ENCODE data around the gene CHRNA1. TPM values are rescaled to one million over a fixed set of nuclear protein-coding genes. Genes with fewer than 3 reads are reported as not detected.

CHRNA1 gene
- total RNA-seq, 2 experiments from 2014 or later: not detected

DNA sequence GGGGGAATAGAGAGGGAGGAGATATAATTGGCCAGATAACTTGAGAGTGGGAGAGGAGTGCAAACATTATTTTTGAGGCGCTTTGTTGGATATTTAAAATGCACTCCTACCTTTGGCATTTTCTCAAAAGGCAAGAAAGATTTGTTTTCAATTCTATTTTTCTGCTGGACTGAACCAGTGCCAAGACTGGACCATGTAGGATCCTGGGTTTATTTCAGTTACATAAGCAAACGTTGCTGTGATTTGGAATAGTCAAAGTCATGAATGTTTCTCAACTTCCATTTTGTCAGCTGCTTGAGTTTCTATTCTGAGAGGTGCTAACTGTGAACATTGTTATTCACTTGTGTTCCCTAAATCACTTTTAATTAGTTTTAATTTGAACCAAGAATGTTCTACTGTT lies 8.9 kb upstream of the CHRNA1 start:
- ATAC-seq: no peak
- CTCF ChIA-PET: interaction anchor here (0.6 to 3.9 kb wide), 6 partner anchors 12 to 212 kb away, joined by 3 to 24 read pairs (median 6); no protein-coding TSS in a partner anchor

DNA sequence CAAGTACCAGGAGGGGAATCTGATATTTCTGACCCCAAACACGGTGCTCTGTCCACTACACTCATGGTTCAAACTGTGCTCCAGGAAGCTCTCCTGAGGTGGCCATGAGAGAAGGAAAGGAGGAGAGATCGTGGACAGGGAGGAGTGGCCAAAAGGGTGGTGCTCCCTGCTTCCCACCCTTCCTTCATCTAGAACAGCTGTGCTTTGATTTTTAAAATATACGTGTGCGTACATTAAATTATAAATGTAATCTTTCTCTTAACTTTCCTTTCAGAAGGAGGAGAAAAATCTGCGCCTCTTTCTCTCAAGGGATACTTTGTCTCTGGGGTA lies 8.2 kb upstream of the CHRNA1 start:
- intact Hi-C loops (cut with DNase I, micrococcal nuclease): loop anchor here in 1 of 2 experiments (5.0 kb wide), 1 partner anchor 235 kb away; the partner anchor contains the start of gene CHN1
- H3K4me3 Mint-ChIP-seq: no peak overlapping the region
- no peak for ATAC-seq
- no peaks in the 10 kb centered on the region for H3K36me3 Mint-ChIP-seq (ENCODE audit: low read depth)
- H3K27ac Mint-ChIP-seq: no peak overlapping the region
- POLR2A ChIA-PET: interaction anchor here (0.6 kb wide), 1 partner anchor 512 kb away, joined by 3 read pairs; no protein-coding TSS in a partner anchor
- no peak for DNase-seq
- CTCF ChIA-PET: interaction anchor here (0.8 to 3.9 kb wide), 8 partner anchors 9 to 228 kb away, joined by 3 to 24 read pairs (median 8); no protein-coding TSS in a partner anchor
- no peaks in the 10 kb centered on the region for H3K27me3 Mint-ChIP-seq
- H3K4me1 Mint-ChIP-seq: peaks cover 20% of the 10 kb centered on the region
- H3K9me3 Mint-ChIP-seq (ENCODE audit: low read depth): no peaks in the 10 kb centered on the region

More for the DNA sequence above, 8.9 kb upstream of the CHRNA1 start:
- Mint-ChIP-seq H3K27ac (no peak overlapping the region), H3K9me3 (ENCODE audit: low read depth) (no peaks in the 10 kb centered on the region), H3K4me3 (no peak overlapping the region), H3K36me3 (ENCODE audit: low read depth) (no peaks in the 10 kb centered on the region), H3K4me1 (peaks cover 28% of the 10 kb centered on the region), H3K27me3 (no peaks in the 10 kb centered on the region)
- POLR2A ChIA-PET: no interaction called here
- intact Hi-C loops (cut with DNase I, micrococcal nuclease): loop anchor here in 1 of 2 experiments (5.0 kb wide), 1 partner anchor 234 kb away; the partner anchor contains the start of gene CHN1
- no peak for DNase-seq

DNA sequence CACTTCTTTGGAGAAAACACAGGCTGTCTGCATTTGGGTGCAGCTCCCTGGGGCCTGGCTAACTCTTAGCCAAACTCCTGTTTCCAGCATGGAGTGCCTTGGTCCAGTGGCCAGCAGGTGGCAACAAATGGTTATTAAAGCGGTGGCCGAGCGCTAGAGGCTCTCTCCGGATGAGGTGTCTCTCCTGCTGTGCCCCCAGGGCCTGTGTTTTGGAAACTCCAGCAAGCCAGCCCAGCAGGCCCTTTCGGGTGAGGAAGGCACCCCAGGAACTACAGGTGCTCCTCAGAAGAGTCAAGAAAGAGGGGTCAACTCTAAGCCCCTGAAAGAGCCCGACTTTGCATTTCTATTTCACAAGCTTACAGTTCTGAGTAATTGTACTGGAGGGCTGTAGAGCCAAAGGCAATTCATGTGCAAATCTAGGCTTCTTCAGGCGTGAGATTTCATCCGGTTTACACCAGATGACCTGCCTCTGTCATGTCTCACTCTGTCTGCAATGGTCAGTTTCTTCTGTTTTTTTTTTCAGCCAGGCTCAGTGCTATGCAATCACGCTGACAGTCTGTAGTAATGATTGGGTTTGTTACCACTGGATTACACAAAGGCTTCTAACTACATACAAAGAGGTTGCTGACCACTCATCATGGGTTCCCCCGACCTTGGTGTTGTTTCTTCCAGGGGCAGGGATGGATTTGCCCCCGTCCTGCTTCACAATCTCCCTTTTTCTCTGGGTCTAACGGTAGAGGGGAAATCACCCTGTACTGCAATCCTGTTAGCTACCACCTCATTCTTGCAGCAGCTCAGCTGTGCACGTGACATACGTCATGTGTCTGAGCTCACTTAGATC lies 7.6 kb upstream of the CHRNA1 start:
- Mint-ChIP-seq H3K27ac (no peak overlapping the region), H3K27me3 (no peaks in the 10 kb centered on the region), H3K4me3 (no peak overlapping the region), H3K36me3 (ENCODE audit: low read depth) (no peaks in the 10 kb centered on the region), H3K4me1 (peaks cover 17% of the 10 kb centered on the region), H3K9me3 (ENCODE audit: low read depth) (no peaks in the 10 kb centered on the region)
- intact Hi-C loops (cut with DNase I, micrococcal nuclease): loop anchor here (1.0 to 5.0 kb wide), 4 partner anchors 213 to 235 kb away; partner anchors contain the start of gene CHN1 (in 1 of the 2)
- DNase-seq (peak; percentile 77), ATAC-seq (peak; percentile 89)
- POLR2A ChIA-PET: interaction anchor here (0.6 to 1.1 kb wide), 3 partner anchors 23 to 512 kb away, joined by 3 to 4 read pairs (median 3); no protein-coding TSS in a partner anchor
- CTCF ChIA-PET: interaction anchor here (0.6 to 3.9 kb wide), 27 partner anchors 9 to 334 kb away, joined by 3 to 24 read pairs (median 4); partner anchors contain the start of gene CHN1

DNA sequence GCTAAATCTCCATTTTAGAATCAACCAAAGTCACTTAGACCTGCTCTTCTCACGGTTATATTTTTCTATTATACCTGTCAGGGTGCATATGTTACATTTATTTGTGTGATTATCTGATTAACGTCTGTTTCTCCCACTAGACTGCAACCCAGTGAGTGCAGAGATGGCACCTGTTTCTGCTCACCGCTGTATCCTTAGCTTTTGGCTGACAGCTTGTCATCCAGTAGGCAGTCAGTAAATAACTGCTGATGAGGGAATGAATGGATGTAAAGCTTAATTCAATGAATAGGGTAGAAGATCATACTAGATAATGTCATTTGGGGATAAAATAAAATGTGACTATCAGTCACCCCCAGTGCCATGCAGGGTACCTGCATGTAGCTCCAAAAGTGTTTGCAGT lies 6.9 kb upstream of the CHRNA1 start:
- DNase-seq: no peak
- ChIA-PET CTCF (interaction anchor here (0.6 to 3.9 kb wide), 29 partner anchors 8 to 334 kb away, joined by 3 to 24 read pairs (median 4); partner anchors contain the start of gene CHN1), POLR2A (interaction anchor here (0.6 to 1.1 kb wide), 2 partner anchors 22 to 24 kb away, joined by 3 to 4 read pairs; no protein-coding TSS in a partner anchor)
- Mint-ChIP-seq H3K36me3 (ENCODE audit: low read depth) (no peaks in the 10 kb centered on the region), H3K27me3 (no peaks in the 10 kb centered on the region), H3K27ac (no peak overlapping the region), H3K4me3 (no peak overlapping the region), H3K4me1 (peaks cover 11% of the 10 kb centered on the region), H3K9me3 (ENCODE audit: low read depth) (no peaks in the 10 kb centered on the region)
- intact Hi-C loops (cut with DNase I, micrococcal nuclease): loop anchor here (1.0 to 5.0 kb wide), 4 partner anchors 214 to 236 kb away; partner anchors contain the start of gene CHN1 (in 1 of the 2)
- ATAC-seq: no peak

DNA sequence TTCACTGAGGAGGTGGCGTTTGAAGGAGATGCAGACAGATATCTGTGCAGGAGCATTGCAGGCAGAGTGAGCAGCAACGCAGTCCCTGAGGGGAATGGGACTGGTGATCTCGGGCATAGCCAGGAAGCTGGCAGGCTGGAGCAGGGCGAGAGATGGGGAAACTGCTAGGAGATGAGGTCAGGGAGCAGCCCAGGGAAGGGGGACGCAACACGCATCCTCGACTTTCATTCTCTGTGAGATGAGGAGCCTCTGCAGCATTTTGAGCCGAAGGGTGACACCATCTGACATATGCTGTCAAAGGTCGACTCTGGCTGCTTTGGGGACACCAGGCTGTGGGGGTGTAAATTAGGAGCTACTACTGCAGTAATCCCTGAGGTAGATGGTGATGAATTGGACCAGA lies 4.3 kb upstream of the CHRNA1 start:
- Mint-ChIP-seq H3K9me3 (ENCODE audit: low read depth) (no peaks in the 10 kb centered on the region), H3K27ac (no peak overlapping the region), H3K4me1 (peaks cover 4% of the 10 kb centered on the region), H3K4me3 (no peak overlapping the region), H3K36me3 (ENCODE audit: low read depth) (no peaks in the 10 kb centered on the region), H3K27me3 (no peaks in the 10 kb centered on the region)
- ATAC-seq (no peak), DNase-seq (no peak)
- ChIA-PET POLR2A (no interaction called here), CTCF (no interaction called here)
- intact Hi-C loops (cut with DNase I, micrococcal nuclease): no loop called here

DNA sequence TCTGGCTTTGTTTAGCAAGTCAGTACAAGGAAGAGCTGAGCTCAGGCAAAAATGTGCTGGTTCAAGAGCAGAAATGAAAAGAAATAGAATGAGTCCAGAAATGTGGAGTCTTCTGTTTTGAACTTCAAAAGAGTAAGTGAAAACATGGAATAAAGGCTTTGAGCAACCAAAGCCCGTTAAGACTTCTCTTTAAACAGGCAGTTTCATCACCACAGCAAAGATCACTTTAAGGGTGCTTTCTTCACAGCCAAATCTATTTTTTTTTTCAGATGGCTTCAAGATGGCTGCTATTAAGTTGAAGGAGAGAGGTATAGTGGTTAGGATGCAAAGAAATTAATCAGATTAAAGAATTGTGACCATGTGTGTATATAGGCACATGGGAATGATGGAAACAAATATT lies 2.0 kb upstream of the CHRNA1 start:
- no peaks in the 10 kb centered on the region for H3K9me3 Mint-ChIP-seq (ENCODE audit: low read depth)
- H3K4me3 Mint-ChIP-seq: no peak overlapping the region
- ATAC-seq: no peak
- ChIA-PET CTCF (interaction anchor here (0.6 to 4.7 kb wide), 3 partner anchors 10 to 17 kb away, joined by 3 to 38 read pairs (median 16); no protein-coding TSS in a partner anchor), POLR2A (no interaction called here)
- H3K27me3 Mint-ChIP-seq: no peaks in the 10 kb centered on the region
- no peak for DNase-seq
- H3K27ac Mint-ChIP-seq: no peak overlapping the region
- H3K4me1 Mint-ChIP-seq: peaks cover 5% of the 10 kb centered on the region
- intact Hi-C loops (cut with DNase I, micrococcal nuclease): no loop called here
- no peaks in the 10 kb centered on the region for H3K36me3 Mint-ChIP-seq (ENCODE audit: low read depth)

DNA sequence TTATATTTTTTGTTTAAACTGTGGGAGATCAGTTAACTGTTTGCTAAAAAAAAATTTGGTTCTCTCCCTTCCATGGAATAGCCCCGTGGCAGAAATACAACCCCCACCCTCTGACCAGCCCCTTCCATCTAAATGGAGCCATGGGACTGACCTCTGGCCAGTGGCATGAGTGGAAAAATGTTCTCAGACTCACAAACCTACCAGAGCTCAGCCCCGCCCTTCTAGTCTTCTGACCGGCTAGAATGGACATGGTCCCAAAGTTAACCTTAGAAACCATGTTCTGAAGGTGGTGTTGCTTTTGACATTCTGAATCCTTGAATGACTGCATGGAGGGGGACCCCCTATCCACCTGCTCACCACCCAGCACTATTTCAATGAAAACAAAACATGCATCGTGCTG lies 1.3 kb upstream of the CHRNA1 start:
- ChIA-PET POLR2A (no interaction called here), CTCF (interaction anchor here (0.6 to 4.7 kb wide), 4 partner anchors 10 to 31 kb away, joined by 3 to 38 read pairs (median 10); no protein-coding TSS in a partner anchor)
- peaks cover 5% of the 10 kb centered on the region for H3K4me1 Mint-ChIP-seq
- no peaks in the 10 kb centered on the region for H3K9me3 Mint-ChIP-seq (ENCODE audit: low read depth)
- no peaks in the 10 kb centered on the region for H3K36me3 Mint-ChIP-seq (ENCODE audit: low read depth)
- ATAC-seq (no peak), DNase-seq (no peak)
- no peak overlapping the region for H3K4me3 Mint-ChIP-seq
- intact Hi-C loops (cut with DNase I, micrococcal nuclease): no loop called here
- no peaks in the 10 kb centered on the region for H3K27me3 Mint-ChIP-seq
- H3K27ac Mint-ChIP-seq: no peak overlapping the region

DNA sequence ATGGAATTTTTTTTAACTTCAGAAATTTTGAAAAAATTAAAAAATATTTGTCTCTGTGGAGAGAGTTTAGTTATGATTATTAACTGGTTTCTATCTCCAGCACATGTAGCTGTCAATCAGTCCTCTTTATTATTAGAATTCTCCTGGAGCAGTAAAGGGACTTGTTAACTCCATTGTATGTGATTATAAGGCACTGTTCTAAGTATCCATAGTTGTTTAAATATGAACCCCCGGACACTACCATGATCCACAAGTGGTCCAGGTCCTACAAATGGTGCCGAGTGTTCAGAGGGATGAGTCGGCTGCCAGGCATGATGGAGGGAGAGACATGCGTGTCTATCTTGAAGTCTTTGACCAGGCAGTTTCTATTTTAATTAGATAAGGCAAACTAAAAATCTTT lies 492 bp downstream of the CHRNA1 start:
- intact Hi-C loops (cut with DNase I, micrococcal nuclease): no loop called here
- no peaks in the 10 kb centered on the region for H3K9me3 Mint-ChIP-seq (ENCODE audit: low read depth)
- H3K27me3 Mint-ChIP-seq: no peaks in the 10 kb centered on the region
- CTCF ChIA-PET: interaction anchor here (1.4 to 4.7 kb wide), 3 partner anchors 8 to 15 kb away, joined by 8 to 38 read pairs (median 16); no protein-coding TSS in a partner anchor
- ATAC-seq: no peak
- no peak overlapping the region for H3K27ac Mint-ChIP-seq
- H3K36me3 Mint-ChIP-seq (ENCODE audit: low read depth): no peaks in the 10 kb centered on the region
- no peak for DNase-seq
- POLR2A ChIA-PET: no interaction called here
- H3K4me3 Mint-ChIP-seq: no peak overlapping the region
- peaks cover 5% of the 10 kb centered on the region for H3K4me1 Mint-ChIP-seq

DNA sequence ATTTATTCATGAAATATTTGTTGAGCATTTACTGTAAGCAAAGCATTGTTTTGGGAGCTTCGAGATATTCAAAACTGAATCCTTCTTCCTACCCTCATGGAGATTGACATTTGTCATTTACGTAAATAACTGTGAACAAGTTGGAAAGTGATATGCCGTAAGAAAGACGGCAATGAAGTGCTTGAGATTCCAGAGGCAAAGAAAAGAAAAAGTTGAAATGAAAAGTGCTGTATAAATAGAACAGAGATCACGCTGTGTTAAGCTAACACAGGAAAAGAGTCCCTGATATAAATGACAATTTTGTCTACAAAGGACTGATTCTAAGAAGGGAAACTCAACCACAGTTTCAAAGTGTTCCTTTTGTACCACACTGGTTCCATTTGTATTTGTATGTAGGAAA lies 1.8 kb downstream of the CHRNA1 start:
- ATAC-seq: no peak
- Mint-ChIP-seq H3K27me3 (no peaks in the 10 kb centered on the region), H3K36me3 (ENCODE audit: low read depth) (no peaks in the 10 kb centered on the region), H3K27ac (no peak overlapping the region), H3K4me3 (no peak overlapping the region), H3K4me1 (peaks cover 5% of the 10 kb centered on the region), H3K9me3 (ENCODE audit: low read depth) (no peaks in the 10 kb centered on the region)
- intact Hi-C loops (cut with DNase I, micrococcal nuclease): no loop called here
- DNase-seq: no peak
- ChIA-PET CTCF (interaction anchor here (1.4 to 4.7 kb wide), 3 partner anchors 9 to 13 kb away, joined by 8 to 38 read pairs (median 8); no protein-coding TSS in a partner anchor), POLR2A (no interaction called here)

DNA sequence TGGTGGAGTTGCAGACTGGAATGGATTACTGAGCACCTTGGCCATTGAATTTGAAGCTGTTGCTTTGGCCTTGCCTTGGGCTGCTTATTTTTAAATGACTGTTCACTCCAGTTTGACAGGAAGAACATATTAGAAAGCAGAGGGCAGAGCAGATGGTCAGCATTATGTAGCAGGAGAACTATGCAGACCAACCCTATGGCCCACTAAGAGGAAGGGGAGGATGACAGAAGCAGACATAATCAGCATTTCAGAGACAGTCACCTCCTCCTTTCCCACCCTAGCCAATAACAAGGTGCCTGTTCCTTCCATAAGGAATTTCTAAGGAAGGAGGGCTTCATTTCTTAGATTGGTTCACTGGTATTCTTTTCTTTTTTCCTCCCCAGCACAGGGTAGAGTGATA lies 2.4 kb downstream of the CHRNA1 start:
- ChIA-PET POLR2A (no interaction called here), CTCF (interaction anchor here (1.6 to 4.7 kb wide), 2 partner anchors 13 to 14 kb away, joined by 8 to 38 read pairs; no protein-coding TSS in a partner anchor)
- Mint-ChIP-seq H3K27ac (no peak overlapping the region), H3K36me3 (ENCODE audit: low read depth) (no peaks in the 10 kb centered on the region), H3K27me3 (no peaks in the 10 kb centered on the region), H3K4me1 (peaks cover 5% of the 10 kb centered on the region), H3K4me3 (no peak overlapping the region), H3K9me3 (ENCODE audit: low read depth) (no peaks in the 10 kb centered on the region)
- ATAC-seq: no peak
- intact Hi-C loops (cut with DNase I, micrococcal nuclease): no loop called here
- DNase-seq: no peak

DNA sequence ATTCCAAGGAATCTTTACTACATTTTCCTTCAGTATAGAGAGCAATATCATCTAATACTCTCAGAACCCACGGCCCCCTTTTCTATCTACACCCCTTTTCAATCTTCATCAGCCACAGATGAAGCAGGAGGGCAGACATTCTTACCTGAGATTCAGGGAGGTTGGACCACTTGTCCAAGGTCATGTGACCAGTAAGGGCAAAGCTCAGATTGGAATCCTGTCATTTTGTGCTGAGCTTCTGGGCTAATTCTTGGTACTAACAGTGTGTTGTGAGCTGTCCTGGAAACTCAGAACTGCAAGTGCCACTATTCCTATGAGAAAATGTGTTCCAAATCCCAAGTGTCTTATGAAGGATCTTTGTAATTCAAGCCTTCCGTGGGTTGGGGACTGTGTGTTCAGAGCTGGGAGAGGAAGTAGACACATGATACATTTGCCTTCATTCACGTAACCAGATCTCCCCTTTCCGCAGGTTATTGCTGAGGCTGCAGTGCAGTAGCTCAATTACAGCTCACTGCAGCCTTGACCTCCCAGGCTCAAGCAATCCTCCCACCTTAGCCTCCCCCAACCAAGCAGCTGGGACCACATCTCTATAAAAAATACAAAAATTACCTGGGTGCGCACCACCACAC lies 3.3 kb downstream of the CHRNA1 start:
- peaks cover 5% of the 10 kb centered on the region for H3K4me1 Mint-ChIP-seq
- H3K9me3 Mint-ChIP-seq (ENCODE audit: low read depth): no peaks in the 10 kb centered on the region
- no peaks in the 10 kb centered on the region for H3K36me3 Mint-ChIP-seq (ENCODE audit: low read depth)
- intact Hi-C loops (cut with DNase I, micrococcal nuclease): no loop called here
- ChIA-PET CTCF (interaction anchor here (0.7 kb wide), 1 partner anchor 13 kb away, joined by 3 read pairs; no protein-coding TSS in a partner anchor), POLR2A (no interaction called here)
- no peak for DNase-seq
- no peak for ATAC-seq
- H3K4me3 Mint-ChIP-seq: no peak overlapping the region
- no peak overlapping the region for H3K27ac Mint-ChIP-seq
- no peaks in the 10 kb centered on the region for H3K27me3 Mint-ChIP-seq

All from activated CD4-positive, alpha-beta T cell treated with anti-CD3 and anti-CD28 coated beads for 36 hours (primary cell).